Endometrial microvascular endothelial cells (primary cell): ENCODE measurements around the gene ZNF2. TPM values are rescaled to one million over a fixed set of nuclear protein-coding genes. Genes with fewer than 3 reads are reported as not detected.
"Not testable (repeated sequence)": the region's sequence is repeated elsewhere in the genome, so short reads cannot be mapped to it uniquely, and the experiment has no call there.

Source experiments
- in situ Hi-C: cut with HindIII; loops from 2 replicates; pipeline ENCODE4 v1.10.0; 2017; ENCODE audit warnings: low sequenced_read_pairs, low pct_unique_long_range_greater_than_20kb; ENCODE audit errors: inconsistent ontology term
- total RNA-seq: library from RNA; depleted of rRNA; stranded (reverse); fragments of >200 nt; gene quantifications from one replicate; pipeline ENCODE4 v1.2.3, GENCODE V29; 2015; ENCODE audit errors: inconsistent ontology term

ZNF2 gene
- total RNA-seq, 1 donor from 2014 or later = 8.0 TPM

GRCh38 chr2:95192956-95193355 lies 27.3 kb downstream of the ZNF2 start:
- in situ Hi-C loops = not testable (repeated sequence)

DNA sequence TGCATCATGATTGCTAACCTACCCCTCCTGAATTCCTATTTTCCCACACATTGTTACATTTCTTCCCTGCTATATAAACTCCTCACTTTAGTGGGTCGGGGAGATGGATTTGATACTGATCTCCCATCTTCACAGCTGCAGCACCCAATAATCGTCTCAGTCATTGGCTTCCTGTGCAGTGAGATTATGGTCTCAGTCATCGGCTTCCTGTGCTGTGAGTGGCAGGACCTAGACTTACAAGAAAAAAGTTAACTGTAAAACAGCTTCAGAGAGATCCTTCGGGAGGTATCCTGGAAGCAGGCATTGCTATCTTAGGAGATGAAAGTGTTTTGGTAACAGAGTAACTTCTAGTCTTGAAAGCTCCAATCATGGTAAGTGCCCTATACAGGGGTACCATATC lies 38.3 kb downstream of the ZNF2 start:
- in situ Hi-C loops = no loop called here

- in situ Hi-C loops = no loop called here
Measured at GRCh38 chr2:95204396-95204795, 38.8 kb downstream of the ZNF2 start.

DNA sequence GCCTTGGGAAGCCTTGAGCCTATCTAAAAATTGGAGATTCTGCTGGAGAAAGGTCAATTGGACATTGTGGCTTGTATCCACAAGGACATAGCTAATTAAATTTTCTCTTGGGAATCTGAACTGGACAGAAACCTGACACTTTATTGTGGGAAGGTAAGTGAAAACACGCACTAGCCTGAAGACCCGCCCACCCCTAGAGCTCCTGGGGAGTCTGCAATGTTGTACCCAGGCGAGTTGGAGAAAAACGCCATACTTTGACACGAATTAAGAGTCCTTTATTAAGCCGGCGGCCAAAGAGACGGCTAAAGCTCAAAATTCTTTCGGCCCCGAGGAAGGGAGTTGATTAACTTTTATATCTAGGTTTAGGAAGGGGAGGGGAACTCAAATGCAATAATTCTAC lies 40.5 kb downstream of the ZNF2 start:
- in situ Hi-C loops = no loop called here

DNA sequence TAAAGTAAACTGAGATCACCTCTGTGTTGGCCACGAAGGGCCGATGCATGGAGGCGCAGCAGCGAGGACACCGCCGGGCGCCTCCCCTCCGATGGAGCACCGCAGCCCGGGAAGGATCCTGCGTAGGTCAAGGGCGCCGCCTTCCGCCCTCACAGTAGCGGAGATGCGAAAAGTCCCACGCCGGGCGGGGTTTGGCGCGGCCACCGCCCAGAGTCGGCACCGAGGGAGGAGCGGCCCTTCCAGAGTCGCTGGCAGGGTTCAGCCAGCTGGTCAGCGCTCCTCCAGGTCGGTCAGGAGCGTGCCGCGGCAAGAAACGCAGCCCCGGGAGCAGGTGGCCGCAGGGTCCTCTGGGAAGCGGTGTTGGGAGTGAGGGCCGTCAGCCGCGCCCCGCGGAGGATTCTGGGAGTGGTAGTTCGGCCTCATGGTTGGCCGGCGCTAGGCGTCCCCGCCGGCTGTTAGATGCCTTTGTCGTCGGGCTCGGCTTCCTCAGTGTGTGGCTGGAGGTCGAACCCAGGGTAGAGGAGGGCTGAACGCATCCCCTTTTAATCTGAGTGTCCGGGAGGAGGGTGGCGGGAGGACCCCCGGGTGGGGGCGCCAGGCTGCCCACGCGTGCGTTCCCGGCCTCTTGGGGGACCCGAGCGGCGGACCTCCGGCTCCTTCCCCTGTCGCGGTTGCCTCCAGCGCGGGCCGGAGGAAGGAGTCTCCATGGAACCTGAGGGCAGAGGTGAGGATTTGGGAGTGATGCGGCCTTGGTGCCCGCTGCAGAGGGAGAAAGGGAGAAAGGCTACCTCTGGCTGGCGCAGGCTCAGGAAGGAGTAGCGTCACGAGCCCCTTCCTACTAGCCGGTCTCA lies 41.7 kb downstream of the ZNF2 start, which contains the start of gene ZNF892:
Gene ZNF892 (plus strand): TSS at position 411 of the 851 bp plus-strand sequence. CDS start 295 bp downstream, at position 706.
- in situ Hi-C loops = no loop called here

- in situ Hi-C loops = no loop called here
Measured at GRCh38 chr2:95208106-95208505, 42.5 kb downstream of the ZNF2 start.

DNA sequence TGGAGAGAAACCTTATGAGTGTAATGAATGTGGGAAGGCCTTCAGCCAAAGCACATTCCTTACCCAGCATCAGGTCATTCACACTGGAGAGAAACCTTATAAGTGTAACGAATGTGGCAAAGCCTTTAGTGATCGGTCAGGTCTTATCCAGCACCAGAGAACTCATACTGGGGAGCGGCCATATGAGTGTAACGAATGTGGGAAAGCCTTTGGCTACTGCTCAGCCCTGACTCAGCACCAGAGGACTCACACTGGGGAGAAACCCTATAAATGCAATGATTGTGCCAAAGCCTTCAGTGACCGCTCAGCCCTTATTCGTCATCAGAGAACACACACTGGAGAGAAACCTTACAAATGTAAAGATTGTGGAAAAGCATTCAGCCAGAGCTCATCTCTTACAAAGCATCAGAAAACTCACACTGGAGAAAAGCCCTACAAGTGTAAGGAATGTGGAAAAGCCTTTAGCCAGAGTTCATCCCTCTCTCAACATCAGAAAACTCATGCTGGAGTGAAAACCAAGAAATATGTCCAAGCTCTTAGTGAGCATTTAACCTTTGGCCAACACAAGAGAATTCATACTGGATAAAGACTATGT lies 49.5 kb downstream of the ZNF2 start:
- in situ Hi-C loops = no loop called here

DNA sequence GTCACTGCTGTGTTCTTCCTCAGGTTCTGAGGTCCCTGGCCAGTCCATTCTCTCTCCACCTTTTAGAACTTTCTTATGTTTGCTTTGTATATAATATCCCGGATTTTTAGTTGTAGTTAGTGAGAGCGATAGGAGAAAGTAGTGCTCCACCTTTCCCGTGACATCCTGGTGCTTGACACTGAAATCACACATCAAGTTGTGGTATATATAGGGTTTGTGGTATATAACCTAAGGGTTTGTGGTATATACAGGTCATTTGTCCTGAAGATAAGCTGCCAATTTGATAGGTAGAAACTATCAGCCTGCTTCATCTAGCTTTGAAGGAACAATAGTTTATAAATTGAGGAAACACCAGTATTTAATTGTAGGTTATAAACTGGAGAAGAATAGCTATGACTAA lies 54.8 kb downstream of the ZNF2 start:
- in situ Hi-C loops = no loop called here

DNA sequence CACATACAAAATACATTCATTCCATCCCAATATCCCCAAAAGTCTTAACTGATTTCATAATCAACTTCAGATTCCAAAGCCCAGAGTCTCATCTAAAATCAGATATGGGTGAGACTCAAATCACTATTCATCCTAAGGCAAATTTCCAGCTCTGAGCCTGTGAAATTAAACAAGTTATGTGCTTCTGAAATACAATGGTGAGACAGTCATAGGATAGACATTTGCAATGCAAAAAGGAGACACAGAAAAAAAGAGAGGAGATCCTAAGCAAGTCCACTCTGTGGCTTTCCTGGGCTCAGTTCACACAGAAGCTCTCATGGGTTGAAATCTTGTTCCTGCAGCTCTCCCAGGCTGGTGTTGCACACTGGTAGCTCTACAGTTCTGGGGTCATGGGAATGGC lies 60.0 kb downstream of the ZNF2 start:
- in situ Hi-C loops = no loop called here

GRCh38 chr2:95231723-95232122 lies 66.1 kb downstream of the ZNF2 start:
- in situ Hi-C loops = no loop called here

DNA sequence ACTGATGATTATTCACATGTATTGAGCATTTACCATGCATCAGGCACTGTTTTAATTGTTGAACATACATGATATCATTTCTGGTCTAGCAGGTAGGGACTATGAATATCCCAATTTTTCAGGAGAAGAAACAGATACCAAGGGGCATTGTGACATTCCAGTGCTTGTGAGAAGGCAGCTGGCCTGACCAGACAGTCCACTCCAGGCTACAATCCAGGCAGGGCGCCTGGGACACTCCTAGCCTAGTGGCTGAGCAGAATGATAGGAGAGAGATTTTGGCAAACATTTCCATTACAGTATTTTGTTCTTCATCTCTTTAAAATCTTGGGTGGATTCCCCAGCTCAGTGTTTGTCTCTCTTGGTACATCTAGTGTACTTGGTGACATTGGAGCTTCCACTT lies 66.6 kb downstream of the ZNF2 start:
- in situ Hi-C loops = no loop called here

Other genes starting within 250 kb of the ZNF2 start
- gene MAL, start 140.1 kb upstream of the ZNF2 start, total RNA-seq = not detected
- 36.3 TPM for gene MRPS5, start 44.0 kb upstream of the ZNF2 start, total RNA-seq
- gene ZNF514, start 6.0 kb upstream of the ZNF2 start, total RNA-seq = 16.5 TPM
- 0.46 TPM for gene ZNF892, start 41.7 kb downstream of the ZNF2 start, total RNA-seq
- gene PROM2, start 108.6 kb downstream of the ZNF2 start, total RNA-seq = not detected
- not detected for gene KCNIP3, start 131.5 kb downstream of the ZNF2 start, total RNA-seq
- gene FAHD2A, start 236.9 kb downstream of the ZNF2 start, total RNA-seq = 35.2 TPM